Measurements from ENCODE around the gene TLX2.

The TLX2 gene

DNA sequence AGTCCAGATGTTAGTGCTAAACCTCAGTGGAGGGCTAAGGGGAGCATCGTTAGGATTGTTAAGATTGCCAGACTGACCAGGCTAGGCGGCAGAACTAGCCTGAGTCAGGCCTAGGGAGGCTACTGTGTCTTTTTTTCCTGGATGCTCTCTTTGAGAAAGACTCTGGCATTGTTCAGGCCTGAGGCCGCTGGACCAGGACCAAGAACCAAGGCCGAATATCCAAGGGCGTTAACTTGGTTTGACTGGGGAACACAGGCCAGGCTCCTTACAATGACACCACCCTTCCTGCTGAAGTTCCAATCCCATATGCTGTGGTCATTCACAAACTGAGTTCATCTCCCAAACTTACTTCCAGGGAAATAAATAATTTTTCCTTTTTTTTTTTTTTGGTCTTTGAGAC is 26.0 kb downstream of the TLX2 start:
- no peak for DNase-seq (ENCODE audit: low spot score)
- H3K27ac ChIP-seq, result peak overlapping the region in 1 of 2 donors; percentile 73
- TF ChIP-seq, protein P1, sequence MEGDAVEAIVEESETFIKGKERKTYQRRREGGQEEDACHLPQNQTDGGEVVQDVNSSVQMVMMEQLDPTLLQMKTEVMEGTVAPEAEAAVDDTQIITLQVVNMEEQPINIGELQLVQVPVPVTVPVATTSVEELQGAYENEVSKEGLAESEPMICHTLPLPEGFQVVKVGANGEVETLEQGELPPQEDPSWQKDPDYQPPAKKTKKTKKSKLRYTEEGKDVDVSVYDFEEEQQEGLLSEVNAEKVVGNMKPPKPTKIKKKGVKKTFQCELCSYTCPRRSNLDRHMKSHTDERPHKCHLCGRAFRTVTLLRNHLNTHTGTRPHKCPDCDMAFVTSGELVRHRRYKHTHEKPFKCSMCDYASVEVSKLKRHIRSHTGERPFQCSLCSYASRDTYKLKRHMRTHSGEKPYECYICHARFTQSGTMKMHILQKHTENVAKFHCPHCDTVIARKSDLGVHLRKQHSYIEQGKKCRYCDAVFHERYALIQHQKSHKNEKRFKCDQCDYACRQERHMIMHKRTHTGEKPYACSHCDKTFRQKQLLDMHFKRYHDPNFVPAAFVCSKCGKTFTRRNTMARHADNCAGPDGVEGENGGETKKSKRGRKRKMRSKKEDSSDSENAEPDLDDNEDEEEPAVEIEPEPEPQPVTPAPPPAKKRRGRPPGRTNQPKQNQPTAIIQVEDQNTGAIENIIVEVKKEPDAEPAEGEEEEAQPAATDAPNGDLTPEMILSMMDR (IDR thresholded peaks at IDR 0.05), result no peak
- H3K4me3 ChIP-seq, result no peak overlapping the region

DNA sequence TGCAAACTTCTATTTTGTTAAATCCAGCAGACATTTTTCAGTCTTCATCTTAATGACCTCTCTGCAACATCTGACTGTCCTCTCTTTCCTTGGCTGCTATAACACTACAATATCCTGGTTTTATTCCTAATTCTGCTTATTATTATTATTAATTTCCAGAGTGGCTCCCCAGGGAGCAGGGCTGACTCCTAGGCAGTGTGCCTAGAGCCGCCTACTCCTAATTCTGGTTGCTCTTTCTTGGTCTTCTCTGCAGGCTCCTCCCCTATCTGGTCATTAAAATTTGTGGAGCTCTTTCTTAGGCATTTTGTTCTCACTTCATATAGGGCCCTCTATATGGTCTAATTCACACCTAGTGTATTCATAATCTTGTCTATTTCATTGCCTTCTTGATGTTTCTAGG is 28.7 kb downstream of the TLX2 start:
- H3K4me3 ChIP-seq, result no peak overlapping the region
- TF ChIP-seq, protein P1 (IDR thresholded peaks at IDR 0.05), result no peak
- no peak for DNase-seq (ENCODE audit: low spot score)
- H3K27ac ChIP-seq, result no peak overlapping the region

DNA sequence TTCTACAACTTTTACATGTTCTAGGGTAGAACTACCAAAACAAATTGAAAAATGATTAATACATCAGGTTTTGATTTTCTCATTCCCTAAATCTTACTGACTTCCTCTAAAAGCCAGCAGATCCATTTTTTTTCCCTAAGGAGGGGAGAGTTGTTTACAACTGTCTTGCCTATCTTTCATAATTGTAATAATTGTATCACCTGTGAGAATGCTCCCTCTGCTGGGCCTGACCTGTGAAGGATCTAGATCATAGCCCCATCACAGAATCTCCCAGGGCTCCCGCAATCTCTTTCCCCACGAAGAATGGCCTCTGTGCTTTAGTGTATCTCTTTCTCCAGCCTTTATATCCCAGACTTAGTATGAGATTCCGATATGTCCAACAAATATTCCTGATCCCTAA is 30.4 kb downstream of the TLX2 start:
- H3K4me3 ChIP-seq, result no peak overlapping the region
- DNase-seq (ENCODE audit: low spot score), result no peak
- TF ChIP-seq, protein P1 (IDR thresholded peaks at IDR 0.05), result no peak
- no peak overlapping the region for H3K27ac ChIP-seq

DNA sequence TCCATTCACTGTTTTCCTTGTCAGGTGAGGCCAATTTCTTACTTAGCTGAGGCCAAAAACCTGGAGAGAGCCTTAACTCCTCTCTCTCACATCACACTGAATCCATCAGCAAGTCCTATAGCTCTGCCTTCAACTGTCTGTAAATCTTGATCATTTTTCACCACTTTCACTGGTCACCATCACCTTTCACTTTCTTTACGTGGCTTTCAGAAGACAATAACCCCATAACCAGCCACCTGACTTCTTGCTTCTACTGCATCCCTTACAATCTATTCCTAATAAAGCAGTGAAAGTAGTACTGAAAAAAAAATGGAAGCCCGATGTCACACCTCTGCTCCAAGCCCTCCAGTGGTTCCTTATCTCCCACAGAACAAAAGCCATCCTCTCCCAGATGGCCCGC is 31.8 kb downstream of the TLX2 start:
- H3K27ac ChIP-seq, result no peak overlapping the region
- H3K4me3 ChIP-seq, result no peak overlapping the region
- peak; percentile 16 for DNase-seq (ENCODE audit: low spot score)
- TF ChIP-seq, protein P1 (IDR thresholded peaks at IDR 0.05), result no peak

DNA sequence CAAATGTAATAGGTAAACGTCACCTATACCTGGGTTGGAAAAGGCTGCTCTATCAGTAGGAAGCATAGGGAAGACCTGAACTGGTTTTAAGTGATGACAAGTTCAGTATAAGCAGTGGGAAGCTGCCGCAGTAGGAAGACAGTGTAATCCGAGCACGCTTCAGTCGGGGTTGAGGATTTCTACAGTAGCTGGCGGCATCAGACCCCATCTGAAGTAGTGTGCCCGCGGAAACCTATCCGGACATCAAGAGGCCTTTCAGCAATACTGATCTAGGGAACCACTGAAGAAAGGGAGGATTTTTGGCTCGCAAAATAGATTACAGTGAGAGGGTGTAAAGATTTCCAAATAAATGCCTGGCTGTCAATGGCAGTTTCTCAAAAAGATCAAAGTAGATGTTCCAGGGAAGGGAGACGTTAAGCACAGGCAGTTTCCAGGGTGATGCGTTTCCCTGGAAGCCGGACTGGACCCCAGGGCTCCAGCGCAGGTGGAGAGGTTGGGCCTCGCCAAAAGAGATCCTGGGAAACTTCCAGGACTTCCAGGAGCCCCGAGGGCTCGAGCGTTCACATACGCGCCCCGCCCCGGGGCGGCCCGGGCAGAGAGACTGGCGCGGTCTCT is 34.1 kb downstream of the TLX2 start:
- DNase-seq (ENCODE audit: low spot score), result peak; percentile 66
- peak overlapping the region; percentile 76 for H3K4me3 ChIP-seq
- H3K27ac ChIP-seq, result peak overlapping the region; percentile 59 to 78
- TF ChIP-seq, protein P1 (IDR thresholded peaks at IDR 0.05), result no peak

DNA sequence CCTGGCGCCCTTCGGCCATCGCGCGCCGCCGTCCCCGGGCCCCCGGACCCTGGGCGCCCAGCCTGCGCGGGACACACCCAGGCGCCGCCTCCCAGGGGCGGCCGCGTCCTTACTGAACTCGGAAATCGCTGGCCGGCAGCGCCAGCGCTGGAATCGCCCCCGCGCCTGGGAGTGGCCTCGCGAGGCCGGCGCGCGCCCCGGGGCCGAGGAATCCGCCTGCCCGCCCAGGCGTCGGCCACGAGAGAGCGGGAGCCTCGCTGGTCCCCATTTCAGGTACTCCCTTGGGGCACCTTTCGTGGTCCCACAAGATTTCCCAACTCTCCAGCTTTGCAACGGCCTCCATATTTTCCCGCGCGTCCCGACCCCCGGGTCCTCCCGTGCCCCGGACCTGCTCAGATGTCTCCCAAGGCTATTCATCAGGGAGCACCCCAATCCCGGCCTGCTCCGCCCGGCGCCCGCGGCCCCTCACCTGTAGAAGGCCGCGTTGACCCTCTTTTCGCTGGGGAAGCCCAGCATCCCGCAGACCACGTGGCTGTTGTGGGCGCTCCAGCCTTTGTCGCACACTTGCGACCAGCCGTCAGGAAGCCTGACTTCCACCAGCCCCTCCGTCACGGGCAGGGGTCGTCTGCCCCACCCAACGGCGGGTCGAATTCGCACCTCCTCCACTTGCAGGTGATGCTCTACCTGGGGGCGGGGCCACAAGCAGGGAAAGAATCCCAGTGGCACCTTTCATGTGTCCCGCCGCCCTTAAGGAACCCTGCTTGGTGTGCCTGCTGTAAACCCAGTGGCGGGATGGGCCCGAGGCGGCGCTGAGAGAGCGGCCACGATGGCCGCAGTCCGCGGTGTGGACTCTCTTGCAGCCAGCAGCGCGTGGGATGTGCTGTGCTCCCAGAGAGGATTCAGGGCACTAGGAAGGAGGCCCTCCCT is 34.9 kb downstream of the TLX2 start:
- TF ChIP-seq, protein P1 (IDR thresholded peaks at IDR 0.05), result no peak
- peak; percentile 74 for DNase-seq (ENCODE audit: low spot score)
- H3K4me3 ChIP-seq, result peak overlapping the region; percentile 76
- H3K27ac ChIP-seq, result peak overlapping the region; percentile 59 to 78
